ENCODE measurements around the gene PACRG. TPM values are rescaled to one million over a fixed set of nuclear protein-coding genes. Genes with fewer than 3 reads are reported as not detected.

Gene PACRG
- total RNA-seq, 1 donor, result 1.4 TPM

DNA sequence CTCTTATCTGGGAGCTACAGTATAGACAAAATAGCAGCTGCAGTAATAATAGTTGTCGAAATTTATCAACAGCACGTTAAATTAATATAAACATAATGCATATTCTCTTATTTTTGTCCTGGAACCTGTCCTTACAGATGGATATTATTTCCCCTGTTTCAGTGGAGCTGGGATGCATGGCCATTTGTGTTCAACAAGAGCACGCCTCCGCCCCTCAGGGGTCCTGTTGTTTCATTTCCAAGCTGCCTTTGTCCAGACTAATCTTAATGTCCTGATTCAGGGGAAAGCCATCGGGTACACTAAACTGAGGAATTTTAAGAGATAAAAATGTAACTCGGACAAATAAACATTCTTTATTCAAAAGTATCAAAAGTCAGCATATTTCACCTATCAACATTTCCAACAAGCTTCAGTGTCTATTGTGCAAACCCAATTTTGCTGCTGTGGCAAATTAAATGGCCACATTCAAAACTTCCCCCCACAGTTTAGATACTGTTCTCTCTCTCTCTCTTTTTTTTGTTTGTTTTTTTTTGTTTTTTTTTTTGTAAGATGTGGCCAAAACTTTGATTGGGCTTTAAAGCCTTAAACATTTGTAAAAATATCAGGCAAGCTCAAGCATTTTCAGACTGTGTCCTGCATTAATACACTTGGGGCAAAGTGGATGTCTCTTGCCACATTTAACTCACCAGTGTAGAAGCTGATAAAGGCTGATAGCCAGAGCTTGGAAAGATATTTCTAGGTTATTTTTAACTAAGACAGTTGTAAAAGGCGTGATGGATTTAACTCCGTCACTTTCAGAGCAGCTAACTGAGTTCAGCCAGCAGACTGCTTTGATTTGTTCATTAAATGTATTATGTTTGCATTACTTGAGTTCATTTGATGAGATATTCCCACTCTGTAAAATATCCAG, 574.2 kb downstream of the PACRG start:
- Histone ChIP-seq H2AFZ (ENCODE audit: low read length) (no peak overlapping the region), H3K27me3 (ENCODE audit: insufficient read depth, low read length) (no peaks in the 10 kb centered on the region), H3K4me1 (ENCODE audit: insufficient read depth, low read length) (no peaks in the 10 kb centered on the region), H3K27ac (ENCODE audit: low read depth, low read length) (no peak overlapping the region), H3K79me2 (ENCODE audit: insufficient read depth, low read length) (no peaks in the 10 kb centered on the region), H3K4me3 (ENCODE audit: insufficient read depth, low read length) (no peak overlapping the region), H3K36me3 (ENCODE audit: insufficient read depth, low read length) (no peaks in the 10 kb centered on the region), H3K4me2 (ENCODE audit: insufficient read depth, low read length) (no peak overlapping the region), H3K9me3 (ENCODE audit: low read depth, low read length) (no peaks in the 10 kb centered on the region), H4K20me1 (ENCODE audit: insufficient read depth, low read length) (no peaks in the 10 kb centered on the region)
- TF ChIP-seq, protein P1, sequence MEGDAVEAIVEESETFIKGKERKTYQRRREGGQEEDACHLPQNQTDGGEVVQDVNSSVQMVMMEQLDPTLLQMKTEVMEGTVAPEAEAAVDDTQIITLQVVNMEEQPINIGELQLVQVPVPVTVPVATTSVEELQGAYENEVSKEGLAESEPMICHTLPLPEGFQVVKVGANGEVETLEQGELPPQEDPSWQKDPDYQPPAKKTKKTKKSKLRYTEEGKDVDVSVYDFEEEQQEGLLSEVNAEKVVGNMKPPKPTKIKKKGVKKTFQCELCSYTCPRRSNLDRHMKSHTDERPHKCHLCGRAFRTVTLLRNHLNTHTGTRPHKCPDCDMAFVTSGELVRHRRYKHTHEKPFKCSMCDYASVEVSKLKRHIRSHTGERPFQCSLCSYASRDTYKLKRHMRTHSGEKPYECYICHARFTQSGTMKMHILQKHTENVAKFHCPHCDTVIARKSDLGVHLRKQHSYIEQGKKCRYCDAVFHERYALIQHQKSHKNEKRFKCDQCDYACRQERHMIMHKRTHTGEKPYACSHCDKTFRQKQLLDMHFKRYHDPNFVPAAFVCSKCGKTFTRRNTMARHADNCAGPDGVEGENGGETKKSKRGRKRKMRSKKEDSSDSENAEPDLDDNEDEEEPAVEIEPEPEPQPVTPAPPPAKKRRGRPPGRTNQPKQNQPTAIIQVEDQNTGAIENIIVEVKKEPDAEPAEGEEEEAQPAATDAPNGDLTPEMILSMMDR (IDR thresholded peaks at IDR 0.05; ENCODE audit: extremely low read depth, low read depth, low read length), result no peak
- no peak for DNase-seq (ENCODE audit: insufficient read length, low spot score, missing footprints)

DNA sequence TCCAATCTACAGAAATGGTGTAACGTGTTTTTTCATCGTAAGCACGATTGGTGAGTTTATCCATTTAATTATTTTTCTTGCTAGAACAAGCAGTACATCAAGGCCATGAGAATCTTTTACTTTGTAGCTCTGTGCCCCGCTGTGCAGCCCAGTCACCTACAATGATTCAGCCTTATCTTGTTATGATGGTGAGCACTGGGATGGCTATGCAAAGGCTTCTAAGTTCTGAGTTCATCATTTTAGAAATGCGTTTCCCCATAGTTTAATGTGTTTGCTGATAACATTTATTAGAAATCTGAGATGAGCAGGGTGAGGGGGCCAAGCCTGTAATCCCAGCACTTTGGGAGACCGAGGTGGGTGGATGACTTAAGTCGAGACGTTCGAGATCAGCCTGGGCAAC, 575.0 kb downstream of the PACRG start:
- Histone ChIP-seq H3K4me1 (ENCODE audit: insufficient read depth, low read length) (no peaks in the 10 kb centered on the region), H3K9me3 (ENCODE audit: low read depth, low read length) (no peaks in the 10 kb centered on the region), H2AFZ (ENCODE audit: low read length) (no peak overlapping the region), H3K79me2 (ENCODE audit: insufficient read depth, low read length) (no peaks in the 10 kb centered on the region), H3K4me2 (ENCODE audit: insufficient read depth, low read length) (no peak overlapping the region), H3K27ac (ENCODE audit: low read depth, low read length) (no peak overlapping the region), H3K27me3 (ENCODE audit: insufficient read depth, low read length) (no peaks in the 10 kb centered on the region), H3K36me3 (ENCODE audit: insufficient read depth, low read length) (no peaks in the 10 kb centered on the region), H4K20me1 (ENCODE audit: insufficient read depth, low read length) (no peaks in the 10 kb centered on the region), H3K4me3 (ENCODE audit: insufficient read depth, low read length) (no peak overlapping the region)
- no peak for DNase-seq (ENCODE audit: insufficient read length, low spot score, missing footprints)
- TF ChIP-seq, protein P1 (IDR thresholded peaks at IDR 0.05; ENCODE audit: extremely low read depth, low read depth, low read length), result no peak

DNA sequence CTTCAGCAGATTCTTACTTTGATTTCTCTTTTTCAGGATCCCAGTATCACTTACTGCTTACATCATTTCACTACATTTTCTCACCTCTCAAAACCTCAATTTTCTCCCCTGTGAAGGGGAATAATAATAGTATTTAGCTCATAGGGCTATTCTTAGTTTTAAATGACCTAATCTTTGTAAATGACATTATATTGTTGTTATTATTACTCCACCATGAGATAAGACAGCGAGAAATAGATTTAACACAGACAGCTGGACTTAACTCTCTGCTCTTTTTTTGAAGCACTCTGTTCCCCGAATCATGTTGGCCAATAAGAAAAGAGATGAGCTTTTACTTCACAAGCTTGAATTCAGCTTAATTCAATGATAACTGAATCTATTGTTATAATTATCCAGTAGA, 578.2 kb downstream of the PACRG start:
- H3K4me3 ChIP-seq (ENCODE audit: insufficient read depth, low read length), result no peak overlapping the region
- H3K4me1 ChIP-seq (ENCODE audit: insufficient read depth, low read length), result no peaks in the 10 kb centered on the region
- no peaks in the 10 kb centered on the region for H3K27me3 ChIP-seq (ENCODE audit: insufficient read depth, low read length)
- H4K20me1 ChIP-seq (ENCODE audit: insufficient read depth, low read length), result no peaks in the 10 kb centered on the region
- no peak overlapping the region for H3K27ac ChIP-seq (ENCODE audit: low read depth, low read length)
- DNase-seq (ENCODE audit: insufficient read length, low spot score, missing footprints), result no peak
- no peaks in the 10 kb centered on the region for H3K36me3 ChIP-seq (ENCODE audit: insufficient read depth, low read length)
- H2AFZ ChIP-seq (ENCODE audit: low read length), result no peak overlapping the region
- no peaks in the 10 kb centered on the region for H3K9me3 ChIP-seq (ENCODE audit: low read depth, low read length)
- H3K79me2 ChIP-seq (ENCODE audit: insufficient read depth, low read length), result no peaks in the 10 kb centered on the region
- TF ChIP-seq, protein P1 (IDR thresholded peaks at IDR 0.05; ENCODE audit: extremely low read depth, low read depth, low read length), result no peak
- H3K4me2 ChIP-seq (ENCODE audit: insufficient read depth, low read length), result no peak overlapping the region

DNA sequence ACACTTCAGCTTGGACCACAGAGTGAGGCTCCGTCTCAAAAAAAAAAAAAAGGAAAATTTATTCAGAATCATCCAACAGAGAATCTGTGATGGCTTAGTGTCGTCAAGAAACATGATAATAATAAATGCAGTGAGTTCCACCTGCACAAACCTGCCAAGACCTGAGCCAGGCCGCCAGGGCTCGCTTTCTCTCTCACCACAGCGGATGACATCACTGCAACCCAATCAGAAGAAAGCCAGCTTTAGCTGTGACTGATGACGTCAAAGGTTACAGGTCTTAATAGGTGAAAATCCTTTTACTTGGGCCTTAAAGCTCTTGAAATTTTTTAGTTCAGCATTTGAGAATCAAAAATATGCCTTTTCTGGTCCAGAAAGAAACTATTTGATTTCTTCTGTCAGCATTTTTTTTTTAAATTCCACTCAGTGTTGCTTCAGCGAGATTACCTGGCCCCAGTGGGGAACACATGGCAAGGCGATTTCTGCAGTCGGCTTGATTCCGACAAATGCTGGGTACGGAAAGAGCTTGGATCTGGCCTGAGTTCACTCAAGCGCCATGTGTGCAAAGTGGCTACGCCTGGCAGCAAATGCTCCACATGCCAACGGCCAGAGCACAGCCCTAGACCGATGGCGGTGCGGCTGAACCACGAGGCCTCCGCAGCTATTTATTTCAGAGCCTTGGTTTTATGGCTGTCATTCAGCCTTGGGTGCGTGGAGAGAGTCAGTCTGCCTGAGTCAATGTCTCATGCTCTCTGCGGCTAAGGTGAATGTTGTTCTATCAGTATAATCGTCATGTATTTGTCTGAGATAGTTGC, 581.1 kb downstream of the PACRG start:
- no peak overlapping the region for H3K27ac ChIP-seq (ENCODE audit: low read depth, low read length)
- no peak overlapping the region for H3K4me3 ChIP-seq (ENCODE audit: insufficient read depth, low read length)
- H3K36me3 ChIP-seq (ENCODE audit: insufficient read depth, low read length), result no peaks in the 10 kb centered on the region
- no peaks in the 10 kb centered on the region for H3K79me2 ChIP-seq (ENCODE audit: insufficient read depth, low read length)
- TF ChIP-seq, protein P1 (IDR thresholded peaks at IDR 0.05; ENCODE audit: extremely low read depth, low read depth, low read length), result no peak
- no peaks in the 10 kb centered on the region for H3K9me3 ChIP-seq (ENCODE audit: low read depth, low read length)
- H3K27me3 ChIP-seq (ENCODE audit: insufficient read depth, low read length), result no peaks in the 10 kb centered on the region
- no peak overlapping the region for H2AFZ ChIP-seq (ENCODE audit: low read length)
- H3K4me2 ChIP-seq (ENCODE audit: insufficient read depth, low read length), result no peak overlapping the region
- no peak for DNase-seq (ENCODE audit: insufficient read length, low spot score, missing footprints)
- no peaks in the 10 kb centered on the region for H3K4me1 ChIP-seq (ENCODE audit: insufficient read depth, low read length)
- no peaks in the 10 kb centered on the region for H4K20me1 ChIP-seq (ENCODE audit: insufficient read depth, low read length)
